GM10266 (cell line): ENCODE results near the gene DHX34.

Experiments
- DNase-seq: peaks from one replicate; pipeline ENCODE4 v3.0.0; 2012; ENCODE audit errors: extremely low spot score
- CTCF ChIP-seq: IDR thresholded peaks from 2 replicates; pipeline ENCODE4 v1.5.1; 2012; ENCODE audit warnings: mild to moderate bottlenecking, low read depth; ENCODE audit not compliant: control insufficient read depth, insufficient read depth; ENCODE audit errors: missing control alignments

The DHX34 gene

GRCh38 chr19:47413941-47414340 lies 64.8 kb downstream of the DHX34 start:
- no peak for TF ChIP-seq CTCF
- no peak for DNase-seq

GRCh38 chr19:47414469-47414868 lies 65.4 kb downstream of the DHX34 start:
- peak; percentile 22 for TF ChIP-seq CTCF
- no peak for DNase-seq

DNA sequence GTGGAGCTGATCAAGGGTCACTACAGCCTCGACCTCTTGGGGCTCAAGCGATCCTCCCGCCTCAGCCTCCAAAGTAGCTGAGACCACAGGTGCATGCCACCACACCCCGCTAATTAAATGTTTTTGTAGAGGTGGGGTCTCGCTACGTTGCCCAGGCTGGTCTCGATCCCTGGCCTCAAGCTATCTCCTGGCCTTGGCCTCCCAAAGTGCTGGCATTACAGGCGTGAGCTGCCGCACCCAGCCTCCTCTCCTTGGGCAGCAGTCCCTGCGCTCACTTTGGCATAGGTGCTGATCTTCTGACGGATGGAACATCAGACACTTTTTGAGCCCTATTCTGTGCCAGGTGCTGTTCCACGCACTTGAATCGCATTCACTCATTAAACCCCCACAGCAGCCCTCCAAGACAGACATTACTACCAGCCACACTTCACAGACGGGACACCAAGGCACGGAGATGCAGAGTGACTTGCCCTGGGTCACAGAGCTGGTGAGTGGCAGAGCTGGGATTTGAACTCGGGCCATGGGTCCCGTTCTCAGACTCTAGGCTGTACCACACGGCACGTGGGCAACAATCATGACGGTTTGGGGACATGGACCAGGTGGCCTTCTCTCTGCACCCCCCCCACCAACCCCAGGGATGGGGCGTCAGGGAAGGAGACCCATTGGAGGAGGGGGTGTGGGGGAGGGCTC lies 67.0 kb downstream of the DHX34 start:
- TF ChIP-seq CTCF: no peak
- DNase-seq: no peak

DNA sequence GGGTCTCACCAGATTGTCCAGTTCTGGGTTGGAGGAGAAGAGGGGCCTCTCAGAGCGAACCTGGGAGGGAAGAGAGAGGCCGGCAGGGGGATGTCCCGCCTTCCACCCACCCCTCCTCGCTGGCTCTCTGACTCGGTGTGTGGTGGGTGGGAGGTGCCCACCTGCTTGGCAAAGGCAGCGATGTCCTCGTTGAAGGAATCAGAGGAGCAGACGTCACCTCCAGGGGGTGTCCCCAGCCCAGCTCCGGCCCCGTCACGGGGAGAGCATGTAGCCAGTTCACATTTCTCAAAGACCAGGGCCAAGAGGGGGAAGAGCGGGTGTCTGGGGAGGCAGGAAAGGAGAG lies 67.5 kb downstream of the DHX34 start:
- no peak for TF ChIP-seq CTCF
- DNase-seq: no peak

DNA sequence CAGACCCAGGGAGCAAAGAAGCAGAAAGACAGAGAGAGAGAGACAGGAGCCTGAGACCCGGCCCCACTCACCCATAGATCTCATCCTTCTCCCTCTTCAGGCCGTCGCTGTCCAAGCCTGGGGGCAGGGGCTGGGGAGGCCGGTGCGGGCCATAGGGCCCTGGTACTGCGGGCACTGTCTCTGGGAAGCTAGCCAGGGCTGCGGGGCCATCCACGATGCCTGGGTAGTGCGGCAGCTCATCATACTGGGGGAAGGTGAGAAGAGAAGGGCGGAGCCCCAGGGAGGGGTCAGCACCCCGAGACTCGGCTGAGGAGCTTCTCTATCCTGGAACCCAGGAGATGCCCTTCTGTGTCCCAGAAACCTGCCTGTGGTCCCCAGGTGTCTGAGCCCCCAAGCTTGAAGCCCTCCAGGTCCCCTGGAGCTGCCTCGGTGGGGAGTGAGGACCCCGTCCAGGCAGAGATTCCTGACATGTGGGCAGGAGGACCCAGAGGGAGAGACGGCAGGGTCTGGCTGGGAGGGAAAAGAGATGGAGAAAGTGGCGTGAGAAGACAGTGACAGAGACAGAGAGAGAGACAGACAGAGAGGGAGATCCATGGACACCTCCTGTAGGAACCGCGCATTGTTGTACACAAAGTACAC lies 68.1 kb downstream of the DHX34 start:
- TF ChIP-seq CTCF: no peak

GRCh38 chr19:47417746-47418691 lies 68.9 kb downstream of the DHX34 start:
- no peak for TF ChIP-seq CTCF
- DNase-seq: no peak

More for the DNA sequence above, 68.1 kb downstream of the DHX34 start:
- no peak for DNase-seq

- no peak for TF ChIP-seq CTCF
- no peak for DNase-seq
Observed at GRCh38 chr19:47418692-47419029, 69.5 kb downstream of the DHX34 start.
